A204.1 (cell line): ENCODE data around the gene RGS6.

Source experiments
- FAIRE-seq: peaks from 2 replicates; lab custom pipeline; 2012; peaks lifted over from hg19 to GRCh38; lab: Jason Lieb, UNC

The RGS6 gene

DNA sequence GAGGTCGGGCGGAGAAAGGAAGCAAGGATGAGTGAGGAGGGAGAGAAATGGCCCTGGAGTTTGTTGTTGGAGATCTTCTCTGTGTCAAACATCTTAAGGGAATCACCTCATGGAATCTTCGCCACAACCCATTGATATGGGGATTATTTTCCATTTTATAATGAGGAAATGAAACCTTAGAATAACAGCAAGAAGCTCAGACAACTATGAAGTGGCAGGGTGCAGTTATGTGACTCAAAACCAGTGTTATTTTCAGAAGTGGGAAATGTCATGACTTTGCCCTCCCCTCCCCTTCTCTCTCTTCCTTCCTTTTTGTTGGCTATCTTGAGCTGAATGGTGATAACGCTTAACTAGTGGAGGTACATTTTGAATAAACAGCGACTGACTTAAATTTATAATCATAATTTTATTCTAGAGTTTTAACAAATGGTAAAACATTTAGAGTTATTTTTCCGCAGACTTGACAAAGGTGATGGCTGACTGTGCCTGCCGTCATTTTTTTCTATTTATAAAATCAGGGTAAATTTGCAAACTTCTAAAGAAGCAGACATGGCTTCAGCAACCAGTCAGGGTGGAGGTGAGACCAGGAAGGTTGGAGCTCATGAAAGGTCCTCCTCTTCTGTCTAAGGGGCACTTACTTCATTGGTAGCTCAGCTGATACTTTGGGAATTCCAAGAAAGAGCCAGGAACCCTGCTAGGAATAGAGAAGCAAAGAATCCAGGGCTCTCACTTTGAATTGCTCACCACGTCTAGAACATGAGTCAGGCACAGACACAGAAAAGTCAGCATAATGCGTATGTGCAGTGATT lies 232.4 kb downstream of the RGS6 start:
- FAIRE-seq = no peak

- no peak for FAIRE-seq
Measured at GRCh38 chr14:72165229-72165698, 233.0 kb downstream of the RGS6 start.

DNA sequence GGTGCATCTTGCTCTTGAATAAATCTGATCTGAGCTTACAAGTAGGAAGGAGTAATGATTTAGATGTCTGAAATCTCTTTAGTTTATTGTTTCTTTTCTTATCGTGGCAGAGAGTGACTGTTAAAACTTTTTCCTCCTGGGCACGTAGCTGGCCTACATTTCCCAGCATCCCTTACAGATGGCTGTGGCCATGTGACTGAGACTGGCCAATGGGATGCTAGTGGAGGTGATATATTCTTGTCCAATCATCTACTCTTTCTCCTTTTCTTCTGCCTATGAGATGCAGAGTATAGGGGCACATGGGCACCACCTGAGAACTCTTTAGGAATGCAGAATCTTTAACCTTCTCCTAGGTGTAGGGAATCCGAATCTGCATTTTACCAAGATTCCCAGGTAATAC lies 237.3 kb downstream of the RGS6 start:
- no peak for FAIRE-seq

GRCh38 chr14:72172049-72172448 lies 239.8 kb downstream of the RGS6 start:
- FAIRE-seq = no peak

DNA sequence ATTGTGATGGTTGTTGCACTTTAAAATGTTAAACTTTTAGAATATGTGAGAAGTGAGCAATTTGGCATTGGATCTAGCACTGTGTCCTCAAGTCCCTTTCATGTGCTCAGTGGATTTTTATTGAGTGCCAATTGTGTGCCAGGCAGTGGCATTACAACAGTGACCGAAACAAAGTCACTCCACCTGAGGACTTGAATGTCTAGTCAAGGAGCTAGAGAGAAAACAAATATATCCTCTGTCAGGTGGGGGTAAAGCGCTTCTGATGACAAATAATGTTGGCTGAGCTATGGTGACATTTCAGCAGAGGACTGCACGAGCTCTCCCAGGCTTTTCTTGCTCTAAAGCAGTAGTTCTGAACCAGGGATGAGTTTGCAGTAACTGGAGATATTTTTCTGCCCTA lies 240.4 kb downstream of the RGS6 start:
- FAIRE-seq = no peak

GRCh38 chr14:72173038-72173720 lies 240.9 kb downstream of the RGS6 start:
- FAIRE-seq = no peak

GRCh38 chr14:72177251-72177650 lies 245.0 kb downstream of the RGS6 start:
- FAIRE-seq = no peak

DNA sequence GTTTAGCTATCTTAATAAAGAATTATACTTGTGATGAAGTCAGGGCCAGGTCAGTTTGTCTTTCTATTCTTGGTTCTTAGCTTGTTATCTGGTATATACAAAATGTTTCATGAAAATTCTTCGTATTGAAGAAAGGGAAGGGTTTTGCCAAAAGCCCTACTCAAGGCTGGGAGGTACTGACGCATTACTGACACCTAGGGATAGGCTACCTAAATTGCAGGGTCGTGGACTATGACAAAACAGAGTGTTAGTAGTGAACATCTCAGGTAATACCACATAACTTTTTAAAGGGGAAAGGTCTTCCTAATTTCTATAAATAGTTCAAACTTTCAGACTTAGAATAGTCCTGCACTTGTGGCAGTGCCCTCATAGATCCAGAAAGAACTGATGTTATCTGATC lies 246.3 kb downstream of the RGS6 start:
- FAIRE-seq = no peak

GRCh38 chr14:72182708-72183432 lies 250.6 kb downstream of the RGS6 start:
- FAIRE-seq = no peak

GRCh38 chr14:72183631-72184030 lies 251.4 kb downstream of the RGS6 start:
- FAIRE-seq = no peak

GRCh38 chr14:72186523-72186922 lies 254.3 kb downstream of the RGS6 start:
- no peak for FAIRE-seq

DNA sequence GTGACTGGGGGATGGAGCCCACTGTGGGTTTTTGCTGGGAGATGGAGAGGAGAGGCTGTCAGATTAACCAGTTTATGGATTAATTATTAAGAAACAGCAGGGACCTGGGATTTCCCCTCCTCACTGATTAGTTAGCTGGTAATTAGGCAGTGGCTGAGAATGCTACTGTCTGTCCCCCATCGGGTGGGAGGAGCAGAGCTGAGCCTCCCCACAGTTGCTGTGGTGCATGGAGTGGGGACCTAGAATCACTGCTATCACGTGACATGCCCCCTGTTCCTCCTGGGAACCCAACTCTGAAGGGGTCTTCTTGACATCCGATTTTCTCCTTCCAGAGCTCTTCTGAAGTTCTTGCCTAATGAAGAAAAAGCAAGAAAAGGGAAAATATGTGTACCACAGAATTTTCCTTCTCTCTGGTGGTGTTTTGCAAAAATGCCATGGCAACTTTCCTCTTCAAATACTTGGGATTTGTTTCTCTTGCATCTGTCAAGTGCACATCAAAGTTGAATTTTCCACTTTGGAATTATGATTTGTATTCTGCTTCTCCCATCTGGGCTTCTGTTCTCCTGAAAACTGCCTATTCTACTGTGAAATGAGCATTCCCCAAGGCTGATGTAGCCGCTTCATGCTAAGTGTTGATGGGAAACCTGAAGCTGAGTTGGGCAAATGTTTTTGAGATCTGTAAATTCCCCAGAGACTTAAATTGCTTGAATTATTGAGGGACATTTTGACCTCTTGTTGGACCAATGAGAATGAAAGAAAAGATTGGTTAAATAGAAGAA lies 264.2 kb downstream of the RGS6 start:
- FAIRE-seq = no peak

DNA sequence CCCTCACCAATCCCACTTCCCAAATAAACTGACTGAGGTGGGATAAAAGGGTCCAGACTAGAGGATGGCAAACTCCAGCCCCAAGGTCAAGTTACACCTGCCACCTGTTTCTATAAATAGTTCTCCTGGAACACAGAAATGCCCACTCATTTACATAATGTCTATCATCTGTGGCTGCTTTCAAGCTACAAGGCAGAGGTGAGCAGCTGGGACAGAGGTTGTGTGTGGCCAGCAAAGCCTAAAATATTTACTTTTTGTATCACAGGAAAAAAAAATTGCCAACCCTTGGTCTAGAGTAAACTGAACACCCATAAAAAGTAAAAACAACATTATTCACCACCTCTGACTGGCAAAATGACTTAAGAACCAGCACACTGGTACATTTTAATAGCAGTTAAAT lies 269.4 kb downstream of the RGS6 start:
- FAIRE-seq = no peak

GRCh38 chr14:72213424-72213823 lies 281.2 kb downstream of the RGS6 start:
- FAIRE-seq = no peak

DNA sequence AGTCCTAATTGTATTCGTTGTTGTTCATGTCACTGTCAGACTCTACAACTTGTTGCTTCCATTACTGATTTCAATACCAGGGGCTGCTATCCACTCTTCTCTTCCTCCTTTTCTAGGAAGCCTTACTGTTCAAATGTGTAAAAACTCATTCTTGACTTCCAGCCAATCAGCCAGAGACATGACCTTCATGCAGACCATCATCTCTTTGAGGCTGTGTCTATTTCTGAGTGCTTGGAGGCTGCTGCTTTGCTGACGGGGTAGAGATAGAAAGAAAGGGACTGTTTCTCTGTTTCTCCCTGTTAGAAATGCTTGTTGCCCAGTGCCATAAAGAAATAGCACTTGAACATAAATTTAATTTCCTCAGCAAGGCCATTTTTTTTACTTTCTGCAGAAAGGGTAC lies 282.9 kb downstream of the RGS6 start:
- FAIRE-seq = no peak

DNA sequence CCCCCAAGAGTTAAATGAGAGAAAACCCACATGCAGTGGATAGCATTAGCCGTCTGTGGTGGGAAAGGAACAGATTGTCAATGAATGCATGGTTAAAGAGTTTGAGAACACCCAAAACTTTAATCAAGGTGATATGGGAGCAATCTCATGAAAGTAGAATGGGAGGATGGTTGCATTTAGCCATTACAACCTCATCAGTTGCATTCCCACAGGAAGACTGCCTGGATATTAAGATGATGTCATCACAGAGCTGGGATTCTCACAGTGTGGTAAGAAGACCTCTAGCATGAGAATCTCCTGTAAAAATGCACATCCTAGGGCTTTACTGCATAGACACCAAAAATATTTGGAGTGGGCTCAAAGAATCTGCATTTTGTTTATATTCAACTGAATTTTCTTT lies 284.9 kb downstream of the RGS6 start:
- FAIRE-seq = no peak

DNA sequence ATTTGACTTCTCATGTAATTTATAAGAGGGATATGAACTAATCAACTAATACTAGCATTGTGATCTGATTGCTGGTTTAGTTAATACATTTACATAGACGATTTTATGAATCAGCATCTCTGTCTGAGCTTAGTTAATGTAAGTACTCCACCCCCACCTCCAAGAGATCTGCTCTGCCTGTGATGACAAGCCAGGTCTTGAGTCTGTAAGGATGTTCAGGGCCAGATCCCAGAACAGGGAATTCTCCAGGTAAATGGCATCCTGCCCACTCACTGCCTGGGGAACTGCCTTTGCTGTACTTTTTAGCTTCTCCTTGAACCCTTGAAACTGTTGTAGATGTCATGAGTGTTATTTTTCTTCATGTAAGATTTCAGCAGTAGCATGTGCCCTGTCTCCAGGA lies 289.8 kb downstream of the RGS6 start:
- no peak for FAIRE-seq

GRCh38 chr14:72236629-72237028 lies 304.4 kb downstream of the RGS6 start:
- FAIRE-seq = no peak

DNA sequence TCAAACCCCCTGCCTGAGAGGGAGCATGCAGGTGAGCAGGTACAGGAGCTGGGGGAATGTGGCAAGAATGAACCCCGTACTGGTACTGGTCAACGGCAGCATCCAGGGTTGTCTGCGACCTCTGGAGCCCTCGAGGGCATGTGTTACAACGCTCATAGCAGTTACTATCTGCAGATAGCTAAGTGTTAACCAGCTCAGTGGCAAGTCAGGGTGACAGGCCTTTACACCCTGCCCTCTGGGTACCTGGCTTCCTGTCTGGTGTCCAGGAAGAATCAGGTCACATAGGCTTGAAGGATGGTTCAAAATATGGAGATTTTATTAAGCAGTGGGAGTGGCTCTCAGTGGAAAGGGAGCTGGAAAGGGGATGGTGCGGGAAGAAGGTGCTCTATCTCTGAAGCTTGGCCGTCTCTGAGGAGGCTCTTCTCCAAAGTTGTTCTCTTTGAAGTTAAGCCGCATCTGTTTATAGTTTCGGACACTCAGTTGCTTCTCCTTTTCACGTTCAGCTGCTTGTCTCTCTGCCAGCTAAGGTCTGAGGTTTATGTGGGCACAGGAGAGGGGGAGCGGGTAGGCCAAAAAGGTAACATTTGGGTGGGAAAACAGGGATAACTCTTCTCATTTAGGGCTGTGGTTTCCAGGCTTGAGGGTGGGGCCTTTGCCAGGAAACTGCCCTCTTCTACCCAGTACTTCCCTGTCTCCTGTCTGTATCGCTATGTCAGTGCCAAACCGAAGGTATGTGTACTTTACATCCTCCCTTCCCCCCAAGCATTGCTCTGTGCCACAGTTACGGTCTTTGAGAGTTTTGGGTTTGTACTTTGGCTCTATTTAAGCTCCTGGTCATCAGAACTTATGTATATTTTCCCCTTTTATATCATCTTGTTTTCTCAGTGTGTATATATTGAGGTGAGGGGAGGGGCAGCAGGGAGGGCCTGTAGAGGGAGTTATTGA lies 305.8 kb downstream of the RGS6 start:
- FAIRE-seq = no peak

GRCh38 chr14:72243309-72244293 lies 311.4 kb downstream of the RGS6 start:
- no peak for FAIRE-seq
